Measurements from ENCODE around the gene HSPBP1. TPM values are rescaled to one million over a fixed set of nuclear protein-coding genes. Genes with fewer than 3 reads are reported as not detected.
"Not testable (repeated sequence)": the region's sequence is repeated elsewhere in the genome, so short reads cannot be mapped to it uniquely, and the experiment has no call there.

The HSPBP1 gene
- total RNA-seq, 1 donor from 2014 or later: 67.3 TPM

GRCh38 chr19:55226273-55226672, 53.6 kb downstream of the HSPBP1 start:
- DNase-seq (ENCODE audit: low read depth): no peak
- TF ChIP-seq, protein P1, sequence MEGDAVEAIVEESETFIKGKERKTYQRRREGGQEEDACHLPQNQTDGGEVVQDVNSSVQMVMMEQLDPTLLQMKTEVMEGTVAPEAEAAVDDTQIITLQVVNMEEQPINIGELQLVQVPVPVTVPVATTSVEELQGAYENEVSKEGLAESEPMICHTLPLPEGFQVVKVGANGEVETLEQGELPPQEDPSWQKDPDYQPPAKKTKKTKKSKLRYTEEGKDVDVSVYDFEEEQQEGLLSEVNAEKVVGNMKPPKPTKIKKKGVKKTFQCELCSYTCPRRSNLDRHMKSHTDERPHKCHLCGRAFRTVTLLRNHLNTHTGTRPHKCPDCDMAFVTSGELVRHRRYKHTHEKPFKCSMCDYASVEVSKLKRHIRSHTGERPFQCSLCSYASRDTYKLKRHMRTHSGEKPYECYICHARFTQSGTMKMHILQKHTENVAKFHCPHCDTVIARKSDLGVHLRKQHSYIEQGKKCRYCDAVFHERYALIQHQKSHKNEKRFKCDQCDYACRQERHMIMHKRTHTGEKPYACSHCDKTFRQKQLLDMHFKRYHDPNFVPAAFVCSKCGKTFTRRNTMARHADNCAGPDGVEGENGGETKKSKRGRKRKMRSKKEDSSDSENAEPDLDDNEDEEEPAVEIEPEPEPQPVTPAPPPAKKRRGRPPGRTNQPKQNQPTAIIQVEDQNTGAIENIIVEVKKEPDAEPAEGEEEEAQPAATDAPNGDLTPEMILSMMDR (conservative IDR thresholded peaks at IDR 0.05; ENCODE audit: low read depth, low read length): no peak
- no peak overlapping the region for H3K4me3 ChIP-seq (ENCODE audit: low read depth, low read length)

DNA sequence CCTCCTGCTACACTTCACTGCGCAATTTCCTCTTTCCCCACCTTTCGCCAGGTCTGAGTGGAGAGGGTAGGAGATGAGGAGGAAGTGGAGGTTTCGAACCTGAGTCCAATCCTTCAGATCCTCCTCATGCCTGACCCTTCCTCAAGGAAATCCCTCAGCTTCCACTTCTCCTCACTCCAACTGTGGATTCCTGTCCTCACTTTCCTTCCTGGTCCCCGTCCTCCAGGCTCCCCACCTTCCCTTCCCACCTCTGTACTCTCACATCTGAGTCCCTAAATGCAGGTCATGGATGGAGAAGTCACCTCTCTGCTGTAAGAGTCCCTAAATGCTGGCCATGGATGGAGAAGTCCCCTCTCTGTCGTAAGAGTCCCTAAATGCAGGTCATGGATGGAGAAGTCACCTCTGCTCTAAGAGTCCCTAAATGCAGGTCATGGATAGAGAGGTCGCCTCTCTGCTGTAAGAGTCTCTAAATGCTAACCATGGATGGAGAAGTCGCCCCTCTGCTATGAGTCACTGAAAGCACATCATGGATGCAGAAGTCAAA, 54.4 kb downstream of the HSPBP1 start:
- no peak for DNase-seq (ENCODE audit: low read depth)
- TF ChIP-seq, protein P1 (conservative IDR thresholded peaks at IDR 0.05; ENCODE audit: low read depth, low read length): no peak
- H3K4me3 ChIP-seq (ENCODE audit: low read depth, low read length): no peak overlapping the region

- not testable (repeated sequence) for DNase-seq (ENCODE audit: low read depth); H3K4me3 ChIP-seq (ENCODE audit: low read depth, low read length)
Measured at GRCh38 chr19:55224679-55225414, 55.1 kb downstream of the HSPBP1 start.

GRCh38 chr19:55224038-55224665, 55.8 kb downstream of the HSPBP1 start:
- H3K4me3 ChIP-seq (ENCODE audit: low read depth, low read length): no peak overlapping the region
- TF ChIP-seq, protein P1 (conservative IDR thresholded peaks at IDR 0.05; ENCODE audit: low read depth, low read length): no peak
- no peak for DNase-seq (ENCODE audit: low read depth)

DNA sequence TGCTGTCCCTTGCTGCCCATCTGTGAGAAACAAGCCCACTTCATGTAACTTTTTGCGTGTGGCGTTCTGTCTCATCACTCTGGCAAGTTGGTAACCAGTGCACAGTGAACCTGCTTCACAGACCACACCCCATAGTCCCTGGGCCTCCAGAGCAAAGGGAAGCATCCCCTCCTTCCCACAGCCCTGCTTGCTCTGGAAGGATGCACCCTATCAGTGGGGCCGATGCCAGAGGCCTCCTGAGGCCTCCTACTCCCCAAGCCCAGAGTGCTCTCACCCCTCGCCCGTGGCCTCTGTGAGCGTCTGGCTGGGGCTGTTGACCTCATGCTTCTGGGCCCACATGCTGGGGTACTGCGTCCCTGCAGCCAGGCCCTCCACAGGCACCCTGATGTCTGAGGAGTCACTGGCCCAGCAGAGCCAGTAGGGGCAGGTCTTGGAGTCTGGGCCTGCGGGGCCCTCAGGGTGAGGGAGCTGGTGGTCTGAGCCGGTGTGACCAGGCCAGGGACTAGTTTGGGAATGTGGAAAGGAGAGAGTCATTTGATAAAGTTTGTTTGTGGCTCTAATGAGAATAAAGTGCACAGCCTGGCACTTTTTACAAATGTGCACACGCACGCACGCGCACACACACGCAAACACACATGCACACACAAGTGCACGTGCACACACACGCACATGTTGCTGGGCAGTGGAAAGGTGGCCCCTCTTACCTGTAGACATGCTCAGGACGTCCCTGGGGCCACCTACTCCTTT, 56.4 kb downstream of the HSPBP1 start:
- TF ChIP-seq, protein P1 (conservative IDR thresholded peaks at IDR 0.05; ENCODE audit: low read depth, low read length): no peak
- no peak overlapping the region for H3K4me3 ChIP-seq (ENCODE audit: low read depth, low read length)
- no peak for DNase-seq (ENCODE audit: low read depth)

GRCh38 chr19:55220525-55220924, 59.4 kb downstream of the HSPBP1 start:
- DNase-seq (ENCODE audit: low read depth): no peak
- no peak overlapping the region for H3K4me3 ChIP-seq (ENCODE audit: low read depth, low read length)
- TF ChIP-seq, protein P1 (conservative IDR thresholded peaks at IDR 0.05; ENCODE audit: low read depth, low read length): no peak
